Measurements from ENCODE around the gene ST3GAL5.
A peak's percentile ranks its signal among the peaks of the same experiment; 100 is the strongest.

The ST3GAL5 gene

DNA sequence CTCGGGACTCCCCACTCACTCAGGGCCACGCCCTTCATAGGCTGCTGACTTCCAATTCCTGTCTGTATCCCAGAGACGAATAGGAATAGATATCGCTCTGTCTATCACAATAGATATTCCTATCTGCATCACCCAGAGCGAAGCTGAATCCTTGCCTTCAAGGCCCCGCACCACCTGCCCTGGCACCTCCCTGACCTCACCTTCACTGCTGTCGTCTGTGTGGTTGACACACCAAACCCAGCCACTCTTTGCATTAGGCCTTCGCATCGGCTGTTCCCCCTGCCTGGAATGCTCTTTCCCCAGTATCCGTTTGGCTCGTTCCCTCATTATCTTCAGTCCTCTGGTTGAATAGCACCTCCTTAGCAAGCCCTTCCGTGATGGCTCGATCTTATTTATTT is 91.5 kb downstream of the ST3GAL5 start:
- Histone ChIP-seq H3K36me3 (no peaks in the 10 kb centered on the region), H3K9me3 (ENCODE audit: severe bottlenecking) (no peaks in the 10 kb centered on the region), H3K27ac (no peak overlapping the region), H3K4me3 (ENCODE audit: low read depth, low read length) (no peak overlapping the region), H3K27me3 (ENCODE audit: insufficient read depth, low read depth, severe bottlenecking) (no peaks in the 10 kb centered on the region)
- no peak for DNase-seq
- TF ChIP-seq, protein P1, sequence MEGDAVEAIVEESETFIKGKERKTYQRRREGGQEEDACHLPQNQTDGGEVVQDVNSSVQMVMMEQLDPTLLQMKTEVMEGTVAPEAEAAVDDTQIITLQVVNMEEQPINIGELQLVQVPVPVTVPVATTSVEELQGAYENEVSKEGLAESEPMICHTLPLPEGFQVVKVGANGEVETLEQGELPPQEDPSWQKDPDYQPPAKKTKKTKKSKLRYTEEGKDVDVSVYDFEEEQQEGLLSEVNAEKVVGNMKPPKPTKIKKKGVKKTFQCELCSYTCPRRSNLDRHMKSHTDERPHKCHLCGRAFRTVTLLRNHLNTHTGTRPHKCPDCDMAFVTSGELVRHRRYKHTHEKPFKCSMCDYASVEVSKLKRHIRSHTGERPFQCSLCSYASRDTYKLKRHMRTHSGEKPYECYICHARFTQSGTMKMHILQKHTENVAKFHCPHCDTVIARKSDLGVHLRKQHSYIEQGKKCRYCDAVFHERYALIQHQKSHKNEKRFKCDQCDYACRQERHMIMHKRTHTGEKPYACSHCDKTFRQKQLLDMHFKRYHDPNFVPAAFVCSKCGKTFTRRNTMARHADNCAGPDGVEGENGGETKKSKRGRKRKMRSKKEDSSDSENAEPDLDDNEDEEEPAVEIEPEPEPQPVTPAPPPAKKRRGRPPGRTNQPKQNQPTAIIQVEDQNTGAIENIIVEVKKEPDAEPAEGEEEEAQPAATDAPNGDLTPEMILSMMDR (IDR thresholded peaks at IDR 0.05; ENCODE audit: low read depth, low read length): no peak

DNA sequence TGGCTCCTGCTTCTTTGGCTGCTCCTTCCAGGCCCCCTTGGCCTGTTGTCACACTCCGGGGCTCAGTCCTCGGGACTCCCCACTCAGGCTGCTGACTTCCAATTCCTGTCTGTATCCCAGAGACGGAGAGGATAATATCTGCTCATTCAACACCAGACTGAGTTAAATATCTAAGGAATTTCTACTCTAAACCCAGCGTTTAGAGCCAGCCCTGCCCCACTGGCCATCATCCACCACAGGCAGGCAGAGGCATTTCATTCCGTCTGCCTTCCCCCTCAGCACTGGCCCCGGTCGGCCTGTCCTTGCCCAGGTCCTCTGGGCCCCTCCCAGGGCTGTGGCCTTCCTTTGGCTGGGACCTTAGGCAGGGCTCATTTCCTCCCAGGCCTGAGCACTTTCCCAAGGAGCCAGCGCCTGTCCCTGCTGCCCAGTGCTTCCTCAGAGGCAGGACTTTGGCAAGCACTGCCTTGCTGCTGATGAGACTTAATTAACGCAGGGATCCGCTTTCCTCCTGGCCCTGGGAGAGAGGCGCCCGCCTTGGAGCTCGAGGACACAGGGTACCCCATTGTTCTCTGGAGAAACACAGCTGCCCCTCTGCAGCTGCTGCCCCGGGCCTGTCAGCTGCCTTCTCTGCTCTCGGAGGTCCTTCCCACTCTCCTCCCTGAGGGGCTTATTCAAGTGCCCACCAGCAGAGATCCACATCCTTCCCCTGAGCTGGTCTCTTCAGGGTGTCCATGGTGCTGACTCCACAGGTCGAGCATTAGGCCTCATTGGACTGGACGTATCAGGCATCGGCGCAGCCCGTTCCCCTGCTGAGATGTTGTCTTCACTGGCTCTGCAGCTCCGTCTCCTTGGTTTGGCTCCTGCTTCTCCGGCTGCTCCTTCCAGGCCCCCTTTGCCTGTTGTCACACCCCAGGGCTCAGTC is 92.2 kb downstream of the ST3GAL5 start:
- Histone ChIP-seq H3K9me3 (ENCODE audit: severe bottlenecking) (no peaks in the 10 kb centered on the region), H3K36me3 (no peaks in the 10 kb centered on the region), H3K27ac (peak overlapping the region; percentile 78), H3K4me3 (ENCODE audit: low read depth, low read length) (no peak overlapping the region), H3K27me3 (ENCODE audit: insufficient read depth, low read depth, severe bottlenecking) (no peaks in the 10 kb centered on the region)
- DNase-seq: peak; percentile 6
- TF ChIP-seq, protein P1 (IDR thresholded peaks at IDR 0.05; ENCODE audit: low read depth, low read length): no peak

DNA sequence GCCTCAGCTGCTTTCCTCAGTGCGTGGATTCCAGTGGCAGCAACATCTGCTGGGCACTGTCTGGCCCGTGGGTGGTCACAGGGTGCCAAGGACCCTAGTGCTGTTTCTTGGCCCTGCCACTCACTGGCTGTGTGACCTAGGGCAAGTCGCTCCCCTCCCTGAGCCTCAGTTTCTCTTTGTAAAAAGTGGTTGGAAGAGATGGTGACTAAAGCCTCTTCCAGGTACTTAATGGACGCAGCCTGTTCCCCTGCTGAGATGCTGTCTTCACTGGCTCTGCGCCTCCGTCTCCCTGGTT is 92.8 kb downstream of the ST3GAL5 start:
- no peaks in the 10 kb centered on the region for H3K27me3 ChIP-seq (ENCODE audit: insufficient read depth, low read depth, severe bottlenecking)

DNA sequence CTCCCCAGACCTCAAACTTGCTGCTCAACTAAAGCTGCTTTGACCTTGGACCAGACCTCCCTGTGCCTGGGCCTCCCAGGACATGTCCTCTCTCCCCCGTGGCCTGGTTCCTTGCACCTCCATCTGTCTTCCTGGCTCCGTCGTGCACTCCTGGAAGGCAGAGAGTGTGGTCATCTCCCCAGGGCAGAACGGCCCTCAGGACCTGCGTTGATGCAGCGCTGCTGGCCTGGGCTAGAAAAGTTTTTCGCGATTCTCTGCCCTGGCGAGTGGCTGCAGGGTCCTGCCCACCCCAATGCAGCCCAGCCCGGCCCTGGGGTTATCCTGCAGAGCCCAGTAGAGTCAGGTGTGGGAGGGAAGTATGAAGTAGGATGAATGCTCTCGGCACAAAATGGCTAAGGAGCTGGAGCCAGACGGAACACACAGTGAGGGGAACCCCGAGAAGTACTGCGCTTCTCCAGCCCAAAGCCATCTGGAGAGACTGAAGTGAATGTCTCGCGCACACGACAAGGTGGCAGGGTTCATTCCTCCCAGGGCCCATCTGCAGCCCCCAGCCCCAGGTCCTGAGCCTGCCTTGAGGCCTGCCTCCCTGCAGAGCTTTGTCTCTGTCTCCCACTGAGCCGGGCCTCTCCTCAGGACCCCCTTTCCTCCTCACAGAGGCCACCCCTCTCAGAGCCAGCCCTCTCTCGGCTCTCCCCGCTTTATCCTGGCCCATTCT is 93.3 kb downstream of the ST3GAL5 start:
- H3K27me3 ChIP-seq (ENCODE audit: insufficient read depth, low read depth, severe bottlenecking): no peaks in the 10 kb centered on the region
- H3K9me3 ChIP-seq (ENCODE audit: severe bottlenecking): no peaks in the 10 kb centered on the region
- H3K27ac ChIP-seq: peak overlapping the region; percentile 78
- peak; percentile 78 for DNase-seq
- H3K4me3 ChIP-seq (ENCODE audit: low read depth, low read length): no peak overlapping the region
- H3K36me3 ChIP-seq: no peaks in the 10 kb centered on the region
- TF ChIP-seq, protein P1 (IDR thresholded peaks at IDR 0.05; ENCODE audit: low read depth, low read length): no peak

More for the DNA sequence above, 92.8 kb downstream of the ST3GAL5 start:
- no peak overlapping the region for H3K4me3 ChIP-seq (ENCODE audit: low read depth, low read length)
- DNase-seq: no peak
- peak overlapping the region; percentile 78 for H3K27ac ChIP-seq
- no peaks in the 10 kb centered on the region for H3K9me3 ChIP-seq (ENCODE audit: severe bottlenecking)
- TF ChIP-seq, protein P1 (IDR thresholded peaks at IDR 0.05; ENCODE audit: low read depth, low read length): no peak
- no peaks in the 10 kb centered on the region for H3K36me3 ChIP-seq

DNA sequence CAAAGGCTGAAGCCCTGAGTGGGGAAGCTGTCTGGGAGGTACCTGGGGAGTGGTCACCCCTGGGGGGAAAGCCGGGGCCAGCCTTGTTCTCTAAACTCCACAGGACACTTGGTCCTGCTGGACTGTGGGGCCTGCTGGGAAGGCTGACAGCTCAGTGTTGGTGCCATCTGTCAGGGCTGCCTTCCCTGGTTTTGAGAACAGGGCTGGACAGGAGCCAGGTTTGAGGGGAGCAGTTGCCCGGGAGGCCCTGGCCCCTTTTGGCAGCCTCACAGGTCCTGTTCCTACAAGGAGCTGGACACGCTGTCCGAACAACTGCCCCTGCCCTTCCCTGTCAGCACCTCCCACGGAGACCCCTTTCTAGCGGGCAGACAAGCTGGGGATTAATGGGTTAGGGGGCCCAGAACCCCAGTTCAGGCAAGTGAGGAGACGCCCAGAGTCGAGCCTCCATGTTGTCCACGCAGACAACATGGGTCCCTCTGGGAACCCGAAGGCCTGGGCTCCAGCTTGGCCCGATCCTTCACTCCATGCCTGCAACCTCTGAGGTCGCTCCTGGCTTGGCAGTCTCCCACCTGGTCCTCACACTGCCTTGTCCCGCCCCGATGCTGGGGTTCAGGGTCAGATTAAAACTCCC is 94.2 kb downstream of the ST3GAL5 start:
- DNase-seq: peak; percentile 60
- Histone ChIP-seq H3K9me3 (ENCODE audit: severe bottlenecking) (no peaks in the 10 kb centered on the region), H3K27ac (peak overlapping the region; percentile 78), H3K36me3 (no peaks in the 10 kb centered on the region), H3K4me3 (ENCODE audit: low read depth, low read length) (no peak overlapping the region), H3K27me3 (ENCODE audit: insufficient read depth, low read depth, severe bottlenecking) (no peaks in the 10 kb centered on the region)
- TF ChIP-seq, protein P1 (IDR thresholded peaks at IDR 0.05; ENCODE audit: low read depth, low read length): no peak
